A549 treated with AZD9567 at 1 μM for 4 hours (cell line): ENCODE data around the gene KLHL40. TPM values are rescaled to one million over a fixed set of nuclear protein-coding genes. Genes with fewer than 3 reads are reported as not detected.

Experiments used
- total RNA-seq: library from RNA; stranded (reverse); fragments of 200-300 nt; extraction: Qiagen RNA extraction; gene quantifications from 5 replicates; pipeline ENCODE4 v1.2.3, GENCODE V29; 2022; ENCODE audit not compliant: insufficient read depth

Gene KLHL40, protein sequence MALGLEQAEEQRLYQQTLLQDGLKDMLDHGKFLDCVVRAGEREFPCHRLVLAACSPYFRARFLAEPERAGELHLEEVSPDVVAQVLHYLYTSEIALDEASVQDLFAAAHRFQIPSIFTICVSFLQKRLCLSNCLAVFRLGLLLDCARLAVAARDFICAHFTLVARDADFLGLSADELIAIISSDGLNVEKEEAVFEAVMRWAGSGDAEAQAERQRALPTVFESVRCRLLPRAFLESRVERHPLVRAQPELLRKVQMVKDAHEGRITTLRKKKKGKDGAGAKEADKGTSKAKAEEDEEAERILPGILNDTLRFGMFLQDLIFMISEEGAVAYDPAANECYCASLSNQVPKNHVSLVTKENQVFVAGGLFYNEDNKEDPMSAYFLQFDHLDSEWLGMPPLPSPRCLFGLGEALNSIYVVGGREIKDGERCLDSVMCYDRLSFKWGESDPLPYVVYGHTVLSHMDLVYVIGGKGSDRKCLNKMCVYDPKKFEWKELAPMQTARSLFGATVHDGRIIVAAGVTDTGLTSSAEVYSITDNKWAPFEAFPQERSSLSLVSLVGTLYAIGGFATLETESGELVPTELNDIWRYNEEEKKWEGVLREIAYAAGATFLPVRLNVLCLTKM
- not detected in 5 replicates for total RNA-seq

DNA sequence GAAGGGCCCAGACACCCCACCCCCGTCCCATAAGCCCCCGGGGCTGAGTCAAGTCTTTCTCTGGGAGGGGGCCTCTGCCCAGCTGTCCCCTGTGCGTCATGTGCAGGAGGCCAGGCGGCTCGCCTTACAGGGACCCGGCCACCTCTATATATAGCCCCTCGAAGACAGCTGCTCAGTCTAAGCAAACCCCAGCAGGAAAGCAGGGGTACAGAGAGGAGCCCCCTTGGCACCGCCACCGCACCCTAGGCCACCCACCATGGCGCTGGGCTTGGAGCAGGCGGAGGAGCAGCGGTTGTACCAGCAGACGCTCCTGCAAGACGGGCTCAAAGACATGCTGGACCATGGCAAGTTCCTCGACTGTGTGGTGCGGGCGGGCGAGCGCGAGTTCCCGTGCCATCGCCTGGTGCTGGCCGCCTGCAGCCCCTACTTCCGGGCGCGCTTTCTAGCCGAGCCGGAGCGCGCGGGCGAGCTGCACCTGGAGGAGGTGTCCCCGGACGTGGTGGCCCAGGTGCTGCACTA lies at the start of gene KLHL40:
Gene KLHL40 (plus strand): TSS at position 175 of the 519 bp plus-strand sequence. CDS start 82 bp downstream, at position 257.

DNA sequence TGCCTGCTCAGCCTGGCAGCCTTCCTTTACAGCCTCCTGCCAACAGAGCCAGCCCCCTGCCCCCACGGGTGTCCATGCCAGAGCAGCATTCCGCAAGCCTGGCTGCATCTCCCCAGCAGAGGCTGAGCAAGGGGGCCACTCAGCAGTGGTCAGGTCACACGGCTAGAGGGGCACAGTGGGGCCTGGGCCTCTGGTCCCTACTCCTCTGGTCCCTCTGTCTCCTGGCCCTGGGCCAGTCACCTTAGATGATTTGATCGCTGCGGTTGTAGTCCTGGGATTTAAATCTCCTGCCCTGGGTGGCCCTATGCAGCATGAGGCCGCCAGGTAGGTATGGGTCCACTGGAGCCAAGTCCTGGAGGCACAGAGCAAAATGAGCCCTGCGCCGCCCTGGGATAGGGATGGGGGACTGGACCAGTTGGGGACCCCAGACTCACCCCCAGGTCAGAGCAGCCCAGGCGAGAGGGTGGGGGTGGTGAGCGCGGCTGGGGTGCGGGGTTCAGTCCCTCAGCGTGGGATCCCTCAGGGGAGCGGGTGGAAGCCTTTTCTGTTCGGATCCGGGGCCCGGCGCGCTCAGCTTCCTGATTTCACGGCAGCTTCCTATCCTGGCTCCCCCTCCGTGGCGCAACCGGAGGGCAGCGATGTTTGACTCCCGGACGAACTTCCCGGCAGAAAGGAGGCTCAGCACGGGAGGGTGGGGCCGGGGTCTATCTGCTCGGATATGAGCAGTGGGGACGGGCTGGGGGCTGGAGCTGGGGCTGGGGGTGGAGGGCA lies 31.6 kb upstream of the KLHL40 start, which contains the start of gene ZBTB47:
Gene ZBTB47 (plus strand): TSS at position 138 of the 771 bp plus-strand sequence. CDS start 4,659 bp downstream, outside the sequence.

GRCh38 chr3:42702066-42702951 lies 17.0 kb downstream of the KLHL40 start, which contains the start of gene HHATL:
Gene HHATL (minus strand): TSS chr3:42702798. CDS start chr3:42700826, 1,972 bp downstream.

Other genes with a start within 250 kb of the KLHL40 start
- gene VIPR1, start 182.9 kb upstream of the KLHL40 start, total RNA-seq = 0.91 to 3.6 TPM (median 1.2 TPM) in 5 replicates
- 29.0 to 36.2 TPM (median 35.2 TPM) in 5 replicates for gene SEC22C, start 103.6 kb upstream of the KLHL40 start, total RNA-seq
- 17.4 to 21.7 TPM (median 18.1 TPM) in 5 replicates for gene SS18L2, start 94.7 kb upstream of the KLHL40 start, total RNA-seq
- 9.4 to 13.2 TPM (median 12.5 TPM) in 5 replicates for gene NKTR, start 84.9 kb upstream of the KLHL40 start, total RNA-seq
- gene ZBTB47, start 31.8 kb upstream of the KLHL40 start, total RNA-seq = 5.2 to 6.8 TPM (median 5.9 TPM) in 5 replicates
- gene HHATL, start 17.3 kb downstream of the KLHL40 start, total RNA-seq = not detected in 5 replicates
- 0.33 to 0.78 TPM (median 0.49 TPM) in 4 of 5 replicates, not detected in the other for gene CCDC13, start 87.7 kb downstream of the KLHL40 start, total RNA-seq
- gene HIGD1A, start 119.0 kb downstream of the KLHL40 start, total RNA-seq = 69.9 to 108 TPM (median 80.0 TPM) in 5 replicates
- 0.02 to 0.14 TPM (median 0.09 TPM) in 3 of 5 replicates, not detected in the others for gene ACKR2, start 123.9 kb downstream of the KLHL40 start, total RNA-seq
- not detected in 5 replicates for gene CYP8B1, start 190.3 kb downstream of the KLHL40 start, total RNA-seq
- gene ZNF662, start 220.6 kb downstream of the KLHL40 start, total RNA-seq = not detected in 5 replicates